Stimulated activated naive CD8-positive, alpha-beta T cell treated with anti-CD3 and anti-CD28 coated beads, Interleukin-15, Interleukin-2, amounts not matched to agents 100 ng/mL and 50 ng/mL, for 24 hours (primary cell): ENCODE data around the gene KRTAP19-8.

Experiments
- H3K27ac Mint-ChIP-seq: one replicate; pipeline ENCODE4 v1.8.0; 2021; ENCODE audit warnings: mild to moderate bottlenecking, mixed read lengths
- H3K27me3 Mint-ChIP-seq: one replicate; pipeline ENCODE4 v1.8.0; 2021; ENCODE audit warnings: mixed read lengths
- H3K36me3 Mint-ChIP-seq: one replicate; pipeline ENCODE4 v1.8.0; 2021; ENCODE audit warnings: low read depth, mixed read lengths
- H3K4me1 Mint-ChIP-seq: one replicate; pipeline ENCODE4 v1.8.0; 2021; ENCODE audit warnings: low read depth, mixed read lengths
- H3K4me3 Mint-ChIP-seq: one replicate; pipeline ENCODE4 v1.8.0; 2021; ENCODE audit warnings: mild to moderate bottlenecking, mixed read lengths
- H3K9me3 Mint-ChIP-seq: one replicate; pipeline ENCODE4 v1.8.0; 2021; ENCODE audit warnings: mixed read lengths

Gene KRTAP19-8

GRCh38 chr21:31038376-31038775 lies at the start of gene KRTAP19-8:
Gene KRTAP19-8 (minus strand): TSS chr21:31038476. CDS start chr21:31038443, 33 bp downstream.
- no peak within 1 kb of the TSS for H3K27ac Mint-ChIP-seq
- no peak within 1 kb of the TSS for H3K4me3 Mint-ChIP-seq
- no peaks in the 10 kb centered on the region for H3K4me1 Mint-ChIP-seq
- H3K36me3 Mint-ChIP-seq, result no peaks in the 10 kb centered on the region
- peaks cover 37% of the 10 kb centered on the region for H3K27me3 Mint-ChIP-seq
- peaks cover 3% of the 10 kb centered on the region for H3K9me3 Mint-ChIP-seq

- Mint-ChIP-seq H3K4me1 (peaks cover 12% of the 10 kb centered on the region), H3K36me3 (no peaks in the 10 kb centered on the region), H3K27ac (no peak overlapping the region), H3K9me3 (no peaks in the 10 kb centered on the region), H3K4me3 (peak overlapping the region; percentile 61), H3K27me3 (peaks cover 8% of the 10 kb centered on the region)
Measured at GRCh38 chr21:31087639-31088473, 49.6 kb upstream of the KRTAP19-8 start.

DNA sequence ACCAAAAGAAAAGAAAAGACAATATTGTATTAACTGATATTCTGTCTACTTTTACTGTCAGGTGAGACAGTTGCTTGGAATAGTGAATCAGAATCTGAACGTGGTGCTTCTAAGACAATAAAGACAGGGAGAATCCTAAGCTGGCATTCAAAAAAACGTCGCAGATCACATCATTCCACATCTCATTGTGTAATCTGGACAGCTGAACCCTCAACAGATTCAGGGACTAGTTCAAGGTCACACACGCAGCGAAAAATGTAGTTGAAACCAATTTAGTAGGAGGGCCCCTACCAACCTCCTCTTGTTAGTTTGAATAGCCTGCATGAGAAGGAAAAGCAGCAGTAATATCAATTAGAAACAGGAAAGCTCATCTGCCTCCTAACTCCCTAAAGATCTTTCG lies 46.4 kb upstream of the KRTAP19-8 start:
- Mint-ChIP-seq H3K27me3 (peaks cover 7% of the 10 kb centered on the region), H3K27ac (no peak overlapping the region), H3K4me3 (no peak overlapping the region), H3K4me1 (peaks cover 12% of the 10 kb centered on the region), H3K9me3 (no peaks in the 10 kb centered on the region), H3K36me3 (no peaks in the 10 kb centered on the region)

- Mint-ChIP-seq H3K4me3 (no peak overlapping the region), H3K4me1 (peaks cover 8% of the 10 kb centered on the region), H3K27me3 (peaks cover 3% of the 10 kb centered on the region), H3K27ac (no peak overlapping the region), H3K9me3 (no peaks in the 10 kb centered on the region), H3K36me3 (no peaks in the 10 kb centered on the region)
Measured at GRCh38 chr21:31078796-31079195, 40.5 kb upstream of the KRTAP19-8 start.

DNA sequence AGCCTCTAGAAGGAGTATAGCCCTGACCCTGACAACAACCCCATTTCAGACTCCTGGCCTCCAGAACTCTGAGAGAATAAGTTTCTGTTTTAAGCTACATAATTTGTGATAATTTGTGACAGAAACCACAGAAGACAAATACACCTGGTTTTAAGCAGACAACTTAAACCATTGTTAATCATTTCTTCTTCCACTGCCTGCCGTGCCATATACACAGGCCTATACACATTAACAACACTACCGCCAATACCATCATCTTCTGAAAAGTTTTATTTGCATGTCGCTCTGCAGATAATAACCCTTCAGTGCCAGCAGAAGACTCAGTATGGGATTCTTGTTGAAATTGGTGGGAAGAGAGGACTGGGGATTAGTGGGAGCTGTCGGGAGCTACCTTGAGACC lies 39.9 kb upstream of the KRTAP19-8 start:
- Mint-ChIP-seq H3K9me3 (no peaks in the 10 kb centered on the region), H3K4me3 (no peak overlapping the region), H3K27ac (no peak overlapping the region), H3K4me1 (peaks cover 8% of the 10 kb centered on the region), H3K36me3 (no peaks in the 10 kb centered on the region), H3K27me3 (peaks cover 3% of the 10 kb centered on the region)

DNA sequence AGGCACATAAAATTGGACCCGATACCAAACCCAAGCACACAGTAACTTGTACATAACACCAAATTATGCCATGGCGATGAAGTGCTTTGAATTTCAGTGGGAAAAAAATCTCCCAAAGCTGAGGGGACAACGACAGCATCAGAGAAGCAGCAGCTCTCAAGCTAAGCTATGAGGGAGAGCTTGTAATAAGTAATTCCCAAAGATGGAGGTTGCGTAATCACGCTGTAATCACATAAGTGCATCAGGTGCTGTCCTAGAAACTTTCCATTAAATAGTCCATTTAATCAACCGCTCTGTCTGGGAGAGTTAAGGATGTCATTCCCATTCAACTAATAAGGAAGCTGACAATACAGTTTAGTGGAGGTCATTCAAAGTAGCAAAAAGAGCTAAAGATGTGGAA lies 37.6 kb upstream of the KRTAP19-8 start:
- Mint-ChIP-seq H3K36me3 (no peaks in the 10 kb centered on the region), H3K4me1 (peaks cover 8% of the 10 kb centered on the region), H3K27me3 (peaks cover 16% of the 10 kb centered on the region), H3K27ac (no peak overlapping the region), H3K4me3 (no peak overlapping the region), H3K9me3 (no peaks in the 10 kb centered on the region)

GRCh38 chr21:31072533-31072932 lies 34.3 kb upstream of the KRTAP19-8 start:
- no peak overlapping the region for H3K27ac Mint-ChIP-seq
- no peak overlapping the region for H3K4me3 Mint-ChIP-seq
- peaks cover 21% of the 10 kb centered on the region for H3K27me3 Mint-ChIP-seq
- H3K4me1 Mint-ChIP-seq, result no peaks in the 10 kb centered on the region
- no peaks in the 10 kb centered on the region for H3K9me3 Mint-ChIP-seq
- no peaks in the 10 kb centered on the region for H3K36me3 Mint-ChIP-seq

- Mint-ChIP-seq H3K27me3 (peaks cover 6% of the 10 kb centered on the region), H3K4me3 (no peak overlapping the region), H3K4me1 (no peaks in the 10 kb centered on the region), H3K9me3 (no peaks in the 10 kb centered on the region), H3K36me3 (no peaks in the 10 kb centered on the region), H3K27ac (no peak overlapping the region)
Measured at GRCh38 chr21:31064803-31065202, 26.5 kb upstream of the KRTAP19-8 start.

- H3K9me3 Mint-ChIP-seq, result peaks cover 8% of the 10 kb centered on the region
- H3K27me3 Mint-ChIP-seq, result peaks cover 7% of the 10 kb centered on the region
- H3K4me3 Mint-ChIP-seq, result no peak overlapping the region
- H3K27ac Mint-ChIP-seq, result no peak overlapping the region
- H3K4me1 Mint-ChIP-seq, result no peaks in the 10 kb centered on the region
- no peaks in the 10 kb centered on the region for H3K36me3 Mint-ChIP-seq
Measured at GRCh38 chr21:31052489-31053142, 14.3 kb upstream of the KRTAP19-8 start.

DNA sequence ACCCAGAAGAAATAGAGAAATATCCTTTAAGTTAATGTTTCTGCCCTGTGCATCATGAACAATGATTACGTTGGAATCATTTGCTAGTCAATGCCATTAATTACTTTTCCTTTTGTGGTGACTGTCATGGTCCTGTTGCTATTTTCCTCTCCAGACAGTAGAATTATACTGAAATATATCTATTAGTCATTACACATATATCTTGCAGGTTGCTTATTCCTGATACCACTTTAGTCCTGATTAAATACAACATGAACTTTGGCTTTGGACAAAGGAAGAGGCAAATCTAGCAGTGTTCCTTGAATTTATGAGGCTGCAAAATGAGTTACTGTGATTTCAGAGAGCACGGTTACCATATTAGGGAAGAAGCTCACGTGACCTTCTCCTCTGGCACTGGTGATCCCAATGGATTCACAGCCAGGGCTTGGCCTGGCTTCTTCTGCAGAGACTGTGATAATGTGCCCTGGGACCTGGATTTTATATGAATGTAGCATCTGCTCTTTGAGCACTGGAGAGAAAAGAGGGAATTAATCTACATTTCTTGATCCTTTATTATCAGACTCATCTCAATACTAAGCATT lies 12.4 kb upstream of the KRTAP19-8 start:
- Mint-ChIP-seq H3K27me3 (peaks cover 7% of the 10 kb centered on the region), H3K9me3 (no peaks in the 10 kb centered on the region), H3K36me3 (no peaks in the 10 kb centered on the region), H3K4me3 (no peak overlapping the region), H3K4me1 (no peaks in the 10 kb centered on the region), H3K27ac (no peak overlapping the region)

GRCh38 chr21:31045841-31046240 lies 7.6 kb upstream of the KRTAP19-8 start:
- H3K36me3 Mint-ChIP-seq, result no peaks in the 10 kb centered on the region
- H3K27me3 Mint-ChIP-seq, result peaks cover 19% of the 10 kb centered on the region
- no peaks in the 10 kb centered on the region for H3K9me3 Mint-ChIP-seq
- no peaks in the 10 kb centered on the region for H3K4me1 Mint-ChIP-seq
- no peak overlapping the region for H3K27ac Mint-ChIP-seq
- H3K4me3 Mint-ChIP-seq, result no peak overlapping the region

DNA sequence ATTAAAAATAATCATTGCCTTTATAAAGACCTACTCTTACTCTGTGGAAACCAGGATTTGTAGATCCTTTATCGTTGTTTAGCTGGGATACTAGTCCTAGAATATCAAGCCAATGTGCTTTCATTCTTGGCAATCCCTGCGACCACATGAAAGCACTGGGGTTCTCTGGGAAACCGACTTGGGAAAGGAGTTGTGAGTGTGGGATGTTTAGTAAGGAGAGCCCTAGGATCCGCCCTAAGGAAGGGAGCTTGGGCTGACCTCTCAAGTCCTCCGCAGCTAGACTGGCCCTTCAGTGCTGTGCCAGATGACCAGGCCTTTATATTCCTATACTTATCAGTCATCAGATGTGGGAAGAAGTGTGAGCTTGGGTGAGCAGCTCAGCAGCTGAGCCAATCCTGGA lies 5.2 kb upstream of the KRTAP19-8 start:
- Mint-ChIP-seq H3K36me3 (no peaks in the 10 kb centered on the region), H3K4me3 (no peak overlapping the region), H3K27ac (no peak overlapping the region), H3K4me1 (no peaks in the 10 kb centered on the region), H3K9me3 (no peaks in the 10 kb centered on the region), H3K27me3 (peaks cover 20% of the 10 kb centered on the region)

DNA sequence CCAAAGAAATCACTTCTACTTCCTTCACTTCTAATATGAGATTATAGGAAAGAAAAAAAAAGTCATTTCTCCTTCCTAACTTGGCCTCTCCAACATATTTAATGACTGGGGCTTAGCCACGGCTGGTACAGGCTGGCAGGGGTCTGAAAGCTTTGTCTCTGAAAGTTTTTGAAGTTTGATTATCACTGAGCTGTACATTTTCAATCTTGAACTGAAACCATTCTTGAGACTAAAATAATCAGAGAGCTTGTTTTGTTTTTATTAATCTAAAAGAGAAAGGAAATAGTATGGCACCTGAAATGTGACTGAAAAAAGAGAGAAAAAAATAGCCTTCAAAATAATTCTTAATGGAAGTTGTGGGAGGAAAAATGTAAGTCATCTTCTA lies 3.8 kb upstream of the KRTAP19-8 start:
- H3K27ac Mint-ChIP-seq, result no peak overlapping the region
- no peaks in the 10 kb centered on the region for H3K36me3 Mint-ChIP-seq
- no peak overlapping the region for H3K4me3 Mint-ChIP-seq
- H3K27me3 Mint-ChIP-seq, result peaks cover 21% of the 10 kb centered on the region
- H3K9me3 Mint-ChIP-seq, result no peaks in the 10 kb centered on the region
- H3K4me1 Mint-ChIP-seq, result no peaks in the 10 kb centered on the region

GRCh38 chr21:31041295-31042079 lies 3.2 kb upstream of the KRTAP19-8 start:
- H3K4me3 Mint-ChIP-seq, result no peak overlapping the region

GRCh38 chr21:31034378-31034777 lies 3.9 kb downstream of the KRTAP19-8 start:
- H3K4me1 Mint-ChIP-seq, result no peaks in the 10 kb centered on the region
- no peak overlapping the region for H3K27ac Mint-ChIP-seq
- H3K27me3 Mint-ChIP-seq, result peaks cover 20% of the 10 kb centered on the region
- H3K9me3 Mint-ChIP-seq, result peaks cover 3% of the 10 kb centered on the region
- no peak overlapping the region for H3K4me3 Mint-ChIP-seq
- H3K36me3 Mint-ChIP-seq, result no peaks in the 10 kb centered on the region

More at GRCh38 chr21:31041295-31042079, 3.2 kb upstream of the KRTAP19-8 start:
- Mint-ChIP-seq H3K9me3 (no peaks in the 10 kb centered on the region), H3K36me3 (no peaks in the 10 kb centered on the region), H3K27me3 (peaks cover 27% of the 10 kb centered on the region), H3K4me1 (no peaks in the 10 kb centered on the region), H3K27ac (no peak overlapping the region)
